Neural cell (in vitro differentiated cells): Measurements from ENCODE around the gene RNU2-63P. TPM values are rescaled to one million over a fixed set of nuclear protein-coding genes. Genes with fewer than 3 reads are reported as not detected.

Source experiments
- H2AFZ ChIP-seq: fragments of 200-600, 300-800 bp; sonication (generic), shearing (Covaris generic); 2 replicates; pipeline ENCODE4 v1.6.0; 2014; ENCODE audit warnings: low read depth, mild to moderate bottlenecking, antibody characterized with exemption, low read length, moderate library complexity
- H3F3A ChIP-seq: fragments of 200-600 bp; shearing (Covaris generic); 2 replicates; pipeline ENCODE4 v1.6.1; 2016; ENCODE audit warnings: mild to moderate bottlenecking, moderate library complexity, mixed read lengths, antibody characterized with exemption, low read length; ENCODE audit not compliant: insufficient read depth, poor library complexity, severe bottlenecking
- H3K27ac ChIP-seq: fragments of 200-600, 300-800 bp; sonication (generic), shearing (Covaris generic); 2 replicates; pipeline ENCODE4 v1.5.1; 2014; ENCODE audit warnings: mild to moderate bottlenecking, low read length, moderate library complexity
- H3K27me3 ChIP-seq: fragments of 300-800, 200-600 bp; sonication (generic), shearing (Covaris generic); 2 replicates; pipeline ENCODE4 v1.6.0; 2014; ENCODE audit warnings: mild to moderate bottlenecking, low read depth, low read length, moderate library complexity; ENCODE audit not compliant: insufficient read depth
- H3K36me3 ChIP-seq: fragments of 300-800, 200-600 bp; sonication (generic), shearing (Covaris generic); 2 replicates; pipeline ENCODE4 v1.5.1; 2014; ENCODE audit warnings: mild to moderate bottlenecking, antibody characterized with exemption, low read length, moderate library complexity; ENCODE audit not compliant: insufficient read depth
- H3K4me2 ChIP-seq: fragments of 300-800, 200-600 bp; sonication (generic), shearing (Covaris generic); 2 replicates; pipeline ENCODE4 v1.6.0; 2014; ENCODE audit warnings: mild to moderate bottlenecking, low read length
- H3K4me3 ChIP-seq: fragments of 300-800, 200-600 bp; sonication (generic), shearing (Covaris generic); 2 replicates; pipeline ENCODE4 v1.5.1; 2014; ENCODE audit warnings: mild to moderate bottlenecking, low read length, moderate library complexity
- H3K79me2 ChIP-seq: fragments of 200-600 bp; shearing (Covaris generic); replicated peaks from 2 replicates; pipeline ENCODE4 v1.6.0; 2014; ENCODE audit warnings: mild to moderate bottlenecking, low read length, moderate library complexity; ENCODE audit not compliant: insufficient read depth
- H3K9ac ChIP-seq: fragments of 300-800, 200-600 bp; sonication (generic), shearing (Covaris generic); 2 replicates; pipeline ENCODE4 v1.6.1; 2016; ENCODE audit warnings: mild to moderate bottlenecking, low read length, mixed read lengths
- H3K9me2 ChIP-seq: fragments of 200-600 bp; shearing (Covaris generic); 2 replicates; pipeline ENCODE4 v1.6.1; 2016; ENCODE audit warnings: mild to moderate bottlenecking, low read length, mixed read lengths; ENCODE audit not compliant: insufficient read depth
- H3K9me3 ChIP-seq: fragments of 200-600, 300-800 bp; sonication (generic), shearing (Covaris generic); 2 replicates; pipeline ENCODE4 v1.6.1; 2016; ENCODE audit warnings: mild to moderate bottlenecking, mixed run types, low read length, moderate library complexity, mixed read lengths
- H4K20me1 ChIP-seq: fragments of 200-600 bp; shearing (Covaris generic); 2 replicates; pipeline ENCODE4 v1.6.1; 2016; ENCODE audit warnings: mild to moderate bottlenecking, mixed run types; ENCODE audit not compliant: insufficient read depth
- EP300 ChIP-seq: fragments of 450-650 bp; conservative IDR thresholded peaks from 2 replicates; pipeline ENCODE4 v1.6.1; 2014; ENCODE audit warnings: antibody characterized with exemption, mild to moderate bottlenecking, moderate library complexity; ENCODE audit not compliant: poor library complexity, severe bottlenecking
- EZH2 ChIP-seq: fragments of 200-600, 300-800 bp; shearing (Covaris generic), sonication (generic); IDR thresholded peaks from 2 replicates; pipeline ENCODE4 v1.6.1; 2014; ENCODE audit warnings: antibody characterized with exemption, low read length, borderline replicate concordance, mild to moderate bottlenecking; ENCODE audit not compliant: insufficient read depth, poor library complexity, severe bottlenecking
- MXI1 ChIP-seq: fragments of 450-650 bp; conservative IDR thresholded peaks from 2 replicates; pipeline ENCODE4 v1.6.1; 2014; ENCODE audit warnings: antibody characterized with exemption, mild to moderate bottlenecking; ENCODE audit not compliant: poor library complexity, severe bottlenecking
- POLR2AphosphoS5 ChIP-seq: IDR thresholded peaks from 2 replicates; pipeline ENCODE4 v1.6.1; 2012
- RAD21 ChIP-seq: fragments of 450-650 bp; conservative IDR thresholded peaks from 2 replicates; pipeline ENCODE4 v1.6.1; 2014; ENCODE audit warnings: antibody characterized with exemption, mild to moderate bottlenecking, moderate library complexity
- SMC3 ChIP-seq: fragments of 450-650 bp; conservative IDR thresholded peaks from 2 replicates; pipeline ENCODE4 v1.6.1; 2014; ENCODE audit warnings: antibody characterized with exemption, mild to moderate bottlenecking, moderate library complexity; ENCODE audit not compliant: poor library complexity
- TAF1 ChIP-seq: IDR thresholded peaks from 2 replicates; pipeline ENCODE4 v1.6.1; 2012; ENCODE audit warnings: low read depth
- polyA plus RNA-seq: library from polyadenylated mRNA; depleted of rRNA; stranded (reverse); fragments of >200 nt; gene quantifications from 2 replicates; pipeline ENCODE4 v1.2.3, GENCODE V29; 2014
- TF ChIP-seq, protein P1 (sequence below): IDR thresholded peaks from 2 replicates; pipeline ENCODE4 v1.6.1; 2012; ENCODE audit warnings: borderline replicate concordance

Gene RNU2-63P
- polyA plus RNA-seq, 1 donor from 2014 or later: not detected

DNA sequence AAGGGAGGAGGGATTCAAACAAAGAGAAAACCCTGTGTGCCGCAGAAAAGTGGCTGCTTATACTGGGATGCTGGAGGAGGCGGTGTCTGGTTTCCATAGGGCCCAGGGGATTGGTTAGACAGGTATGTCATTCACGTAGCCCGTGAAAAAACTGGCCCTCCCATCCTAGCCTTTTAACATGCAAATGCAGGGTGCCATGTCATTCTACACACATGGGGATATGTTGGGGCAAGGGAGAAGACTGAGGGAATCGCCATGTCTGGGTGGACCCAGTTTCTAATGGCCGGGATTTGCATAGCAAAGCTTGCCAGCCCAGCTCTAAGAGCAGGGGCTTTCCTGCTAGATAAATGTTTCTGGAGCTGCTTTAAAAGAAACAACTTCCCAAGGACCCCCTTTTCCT is 8.2 kb upstream of the RNU2-63P start:
- H3K79me2 ChIP-seq: no peaks in the 10 kb centered on the region
- TF ChIP-seq EP300 (no peak), EZH2 (no peak), POLR2AphosphoS5 (no peak), SMC3 (no peak), RAD21 (no peak), MXI1 (no peak)
- TF ChIP-seq, protein P1, sequence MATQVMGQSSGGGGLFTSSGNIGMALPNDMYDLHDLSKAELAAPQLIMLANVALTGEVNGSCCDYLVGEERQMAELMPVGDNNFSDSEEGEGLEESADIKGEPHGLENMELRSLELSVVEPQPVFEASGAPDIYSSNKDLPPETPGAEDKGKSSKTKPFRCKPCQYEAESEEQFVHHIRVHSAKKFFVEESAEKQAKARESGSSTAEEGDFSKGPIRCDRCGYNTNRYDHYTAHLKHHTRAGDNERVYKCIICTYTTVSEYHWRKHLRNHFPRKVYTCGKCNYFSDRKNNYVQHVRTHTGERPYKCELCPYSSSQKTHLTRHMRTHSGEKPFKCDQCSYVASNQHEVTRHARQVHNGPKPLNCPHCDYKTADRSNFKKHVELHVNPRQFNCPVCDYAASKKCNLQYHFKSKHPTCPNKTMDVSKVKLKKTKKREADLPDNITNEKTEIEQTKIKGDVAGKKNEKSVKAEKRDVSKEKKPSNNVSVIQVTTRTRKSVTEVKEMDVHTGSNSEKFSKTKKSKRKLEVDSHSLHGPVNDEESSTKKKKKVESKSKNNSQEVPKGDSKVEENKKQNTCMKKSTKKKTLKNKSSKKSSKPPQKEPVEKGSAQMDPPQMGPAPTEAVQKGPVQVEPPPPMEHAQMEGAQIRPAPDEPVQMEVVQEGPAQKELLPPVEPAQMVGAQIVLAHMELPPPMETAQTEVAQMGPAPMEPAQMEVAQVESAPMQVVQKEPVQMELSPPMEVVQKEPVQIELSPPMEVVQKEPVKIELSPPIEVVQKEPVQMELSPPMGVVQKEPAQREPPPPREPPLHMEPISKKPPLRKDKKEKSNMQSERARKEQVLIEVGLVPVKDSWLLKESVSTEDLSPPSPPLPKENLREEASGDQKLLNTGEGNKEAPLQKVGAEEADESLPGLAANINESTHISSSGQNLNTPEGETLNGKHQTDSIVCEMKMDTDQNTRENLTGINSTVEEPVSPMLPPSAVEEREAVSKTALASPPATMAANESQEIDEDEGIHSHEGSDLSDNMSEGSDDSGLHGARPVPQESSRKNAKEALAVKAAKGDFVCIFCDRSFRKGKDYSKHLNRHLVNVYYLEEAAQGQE: no peak
- no peak overlapping the region for H3K9ac ChIP-seq
- no peak overlapping the region for H3K27ac ChIP-seq
- no peaks in the 10 kb centered on the region for H3F3A ChIP-seq
- H2AFZ ChIP-seq: no peak overlapping the region
- no peaks in the 10 kb centered on the region for H3K27me3 ChIP-seq
- no peaks in the 10 kb centered on the region for H4K20me1 ChIP-seq
- no peaks in the 10 kb centered on the region for H3K36me3 ChIP-seq
- H3K9me3 ChIP-seq: no peaks in the 10 kb centered on the region
- H3K9me2 ChIP-seq: no peaks in the 10 kb centered on the region
- no peak overlapping the region for H3K4me3 ChIP-seq
- H3K4me2 ChIP-seq: no peak overlapping the region

DNA sequence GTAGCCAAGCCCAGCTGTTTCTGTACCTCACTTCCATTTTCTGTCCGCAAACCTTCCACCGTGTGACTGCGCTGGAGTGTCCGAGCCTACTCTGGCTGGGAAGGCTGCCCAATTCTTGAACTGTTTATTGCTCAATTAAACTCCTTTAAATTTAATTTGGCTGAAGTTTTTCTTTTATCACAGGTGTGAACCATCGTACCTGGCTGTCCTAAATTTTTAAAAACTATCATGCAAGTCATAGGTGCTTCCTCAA is 6.2 kb upstream of the RNU2-63P start:
- H3K79me2 ChIP-seq: no peaks in the 10 kb centered on the region
- no peaks in the 10 kb centered on the region for H3K27me3 ChIP-seq
- no peak overlapping the region for H3K4me3 ChIP-seq
- H4K20me1 ChIP-seq: no peaks in the 10 kb centered on the region
- no peaks in the 10 kb centered on the region for H3K9me3 ChIP-seq
- H3K9me2 ChIP-seq: no peaks in the 10 kb centered on the region
- no peaks in the 10 kb centered on the region for H3K36me3 ChIP-seq
- no peak overlapping the region for H3K4me2 ChIP-seq
- H3K9ac ChIP-seq: no peak overlapping the region
- TF ChIP-seq MXI1: no peak
- TF ChIP-seq EZH2: no peak
- TF ChIP-seq, protein P1: no peak
- no peak for TF ChIP-seq TAF1
- no peak for TF ChIP-seq EP300
- no peak for TF ChIP-seq POLR2AphosphoS5
- H3K27ac ChIP-seq: no peak overlapping the region
- no peak overlapping the region for H2AFZ ChIP-seq
- no peaks in the 10 kb centered on the region for H3F3A ChIP-seq
